Esophagus squamous epithelium (tissue), 4 donors: ENCODE data around the gene SEMA6A.

ENCODE experiments used
- CTCF ChIP-seq, 6 experiments: fragments of 450-650 bp in 4 of 6; fragments of 200-600 bp in 2 of 6; sonication (generic) in 2 of 6; IDR thresholded peaks; one replicate each; pipeline ENCODE4 v1.5.1; 2016 to 2019; ENCODE audit warnings: antibody characterized with exemption in 6 of 6, mild to moderate bottlenecking in 4 of 6, moderate library complexity in 4 of 6
- POLR2A ChIP-seq, 4 donors: fragments of 450-650 bp; IDR thresholded peaks; one replicate each; pipeline ENCODE4 v1.6.1; 2017; ENCODE audit warnings: antibody characterized with exemption in 4 of 4, mild to moderate bottlenecking in 4 of 4, moderate library complexity in 3 of 4

GRCh38 chr5:116436674-116437350 is 137.8 kb downstream of the SEMA6A start:
- TF ChIP-seq CTCF (IDR thresholded peaks at IDR 0.05), result no peak
- no peak for TF ChIP-seq POLR2A (IDR thresholded peaks at IDR 0.05)
